CD4-positive, alpha-beta T cell (primary cell): Measurements from ENCODE around the gene GCSH. TPM values are rescaled to one million over a fixed set of nuclear protein-coding genes. Genes with fewer than 3 reads are reported as not detected.
A peak's percentile ranks its signal among the peaks of the same experiment; 100 is the strongest.

Experiments
- ATAC-seq: fragments of 200-7000 bp; cut with Tn5 transposase; one replicate; pipeline ENCODE4 v1.10.0; 2022; ENCODE audit warnings: mild to moderate bottlenecking; ENCODE audit not compliant: poor library complexity
- CTCF ChIA-PET: fragments of 350-600 bp; sonication (Branson Sonifier 250); formaldehyde crosslinking; loops from one replicate; lab custom pipeline; 2021; ENCODE audit warnings: antibody characterized with exemption, inconsistent platforms; lab: Charles Lee
- POLR2A ChIA-PET: fragments of 350-600 bp; sonication (Branson Sonifier 250); formaldehyde crosslinking; loops from one replicate; lab custom pipeline; 2021; ENCODE audit warnings: antibody characterized with exemption, inconsistent platforms; lab: Charles Lee
- DNase-seq, 14 experiments: peaks; one replicate each; pipeline ENCODE4 v3.0.0-alpha.2; 2013 to 2020; ENCODE audit warnings: mixed read lengths in 2 of 14
- H3K27ac ChIP-seq, 2 donors: one replicate each; pipeline versions ENCODE4 v1.5.1 to v1.7.0; 2013; ENCODE audit warnings: low read length in 2 of 2, low read depth in 1 of 2, mild to moderate bottlenecking in 1 of 2
- H3K27me3 ChIP-seq, 2 experiments: 1 replicate in 1 of 2; 2 replicates in 1 of 2; pipeline versions ENCODE4 v1.6.1 to v1.7.0; 2013; ENCODE audit warnings: low read length in 2 of 2, control low read depth in 1 of 2, mild to moderate bottlenecking in 1 of 2, moderate library complexity in 1 of 2; ENCODE audit not compliant: insufficient read depth in 2 of 2, control insufficient read depth in 1 of 2
- H3K36me3 ChIP-seq: one replicate; pipeline ENCODE4 v1.6.1; 2013; ENCODE audit warnings: low read length, control low read depth; ENCODE audit not compliant: insufficient read depth
- H3K4me1 ChIP-seq: one replicate; pipeline ENCODE4 v1.6.1; 2013; ENCODE audit warnings: low read length, control low read depth; ENCODE audit not compliant: insufficient read depth
- H3K4me3 ChIP-seq: one replicate; pipeline ENCODE4 v1.5.1; 2013; ENCODE audit warnings: mild to moderate bottlenecking, low read length, moderate library complexity
- H3K9me3 ChIP-seq, 2 experiments: 1 replicate in 1 of 2; 2 replicates in 1 of 2; pipeline versions ENCODE4 v1.6.1 to v1.7.0; 2013; ENCODE audit warnings: low read length in 2 of 2, mild to moderate bottlenecking in 2 of 2, control low read depth in 1 of 2, moderate library complexity in 1 of 2; ENCODE audit not compliant: control insufficient read depth in 1 of 2, insufficient read depth in 1 of 2
- H3K27ac Mint-ChIP-seq: one replicate; pipeline ENCODE4 v1.8.0; 2020; ENCODE audit warnings: mixed read lengths
- H3K27me3 Mint-ChIP-seq: one replicate; pipeline ENCODE4 v1.8.0; 2021; ENCODE audit warnings: mixed read lengths
- H3K36me3 Mint-ChIP-seq: one replicate; pipeline ENCODE4 v1.8.0; 2021; ENCODE audit warnings: low read depth, mixed read lengths
- H3K4me1 Mint-ChIP-seq: one replicate; pipeline ENCODE4 v1.8.0; 2021; ENCODE audit warnings: low read depth, mixed read lengths
- H3K4me3 Mint-ChIP-seq: one replicate; pipeline ENCODE4 v1.8.0; 2020; ENCODE audit warnings: mild to moderate bottlenecking, mixed read lengths
- H3K9me3 Mint-ChIP-seq: one replicate; pipeline ENCODE4 v1.8.0; 2020; ENCODE audit warnings: mixed read lengths
- intact Hi-C, 2 experiments: fragments of 100-400 bp; cut with DNase I in 1 of 2; cut with micrococcal nuclease in 1 of 2; formaldehyde crosslinking; loops; one replicate each; pipeline versions ENCODE4 v1.15.1 to v1.9.0; 2023 to 2025; cut with DNase I, micrococcal nuclease
- polyA plus RNA-seq, 2 donors: library from polyadenylated mRNA; unstranded; fragments of 120-200 nt; gene quantifications; one replicate each; pipeline ENCODE4 v1.2.1, GENCODE V29; 2013
- total RNA-seq, 174 experiments: library from RNA in 2 of 174; stranded (reverse) in 2 of 174; gene quantifications; one replicate each; pipeline ENCODE4 v1.2.3 and lab custom pipeline; 2021 to 2026
- TF ChIP-seq, protein P1 (sequence below): fragments of 200-600 bp; IDR thresholded peaks from one replicate; pipeline ENCODE4 v1.8.0; 2022; ENCODE audit warnings: antibody characterized with exemption, mild to moderate bottlenecking

GCSH gene
- 1 to 10 TPM; 2.3 to 3.2 TPM for total RNA-seq
- 3.9 TPM for polyA plus RNA-seq (2013, experiment 1 of 2)
- 4.6 TPM for polyA plus RNA-seq (2013, experiment 2 of 2)
- total RNA-seq (lab: John Stamatoyannopoulos, UW): 0.12 to 2.6 (median 0.98) reads per million in 172 experiments

DNA sequence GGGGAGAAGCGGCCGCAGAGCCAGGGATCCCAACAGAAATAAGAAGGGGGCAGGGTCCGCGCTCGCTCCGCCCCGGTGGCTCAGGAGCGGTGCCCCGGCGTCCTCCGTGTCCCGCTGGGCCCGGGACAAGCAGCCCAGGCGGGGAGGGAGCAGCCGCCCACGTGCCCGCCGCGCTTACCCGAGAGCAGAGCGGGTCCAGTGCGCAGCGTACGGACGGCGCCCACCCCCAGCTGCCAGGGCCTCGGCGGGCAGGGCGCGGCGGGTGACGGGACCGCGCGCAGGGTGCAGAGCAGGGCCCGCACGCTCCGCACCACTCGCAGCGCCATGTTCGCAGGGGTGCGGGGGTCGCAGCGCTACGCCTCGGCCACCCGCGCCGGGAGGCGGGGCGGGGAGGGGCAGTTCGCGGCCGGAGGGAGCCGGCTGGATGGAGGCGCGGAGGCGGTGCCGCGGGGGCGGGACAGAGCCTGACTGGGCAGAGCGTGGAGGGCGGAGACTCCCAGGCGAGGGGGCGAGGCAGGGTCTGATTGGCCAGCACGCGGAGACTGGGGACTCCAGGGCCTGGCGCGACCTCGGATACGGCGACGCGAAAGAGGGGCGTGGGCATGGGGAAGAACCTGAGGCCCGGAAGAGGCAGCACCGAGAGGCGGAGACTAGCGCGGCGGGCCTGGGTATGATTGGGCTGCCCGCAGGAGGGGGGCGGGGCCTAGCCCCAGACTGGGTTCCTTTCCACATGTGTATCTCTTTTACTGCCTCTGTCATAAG is at the start of gene GCSH:
GCSH (minus strand) TSS at position 443 of the 762 bp plus-strand sequence; CDS start at position 326, 117 bp downstream.
- Mint-ChIP-seq H3K4me1 (peaks cover 17% of the 10 kb centered on the region), H3K27me3 (no peaks in the 10 kb centered on the region), H3K27ac (peak within 1 kb of the TSS; percentile 77), H3K4me3 (peak within 1 kb of the TSS; percentile 96), H3K9me3 (peaks cover 2% of the 10 kb centered on the region), H3K36me3 (no peaks in the 10 kb centered on the region)
- Histone ChIP-seq H3K9me3 (no peaks in the 10 kb centered on the region), H3K27ac (peak within 1 kb of the TSS in 1 of 2 donors; percentile 16), H3K36me3 (no peaks in the 10 kb centered on the region), H3K4me1 (peaks cover 17% of the 10 kb centered on the region), H3K27me3 (no peaks in the 10 kb centered on the region), H3K4me3 (peak within 1 kb of the TSS; percentile 74)
- TF ChIP-seq, protein P1, sequence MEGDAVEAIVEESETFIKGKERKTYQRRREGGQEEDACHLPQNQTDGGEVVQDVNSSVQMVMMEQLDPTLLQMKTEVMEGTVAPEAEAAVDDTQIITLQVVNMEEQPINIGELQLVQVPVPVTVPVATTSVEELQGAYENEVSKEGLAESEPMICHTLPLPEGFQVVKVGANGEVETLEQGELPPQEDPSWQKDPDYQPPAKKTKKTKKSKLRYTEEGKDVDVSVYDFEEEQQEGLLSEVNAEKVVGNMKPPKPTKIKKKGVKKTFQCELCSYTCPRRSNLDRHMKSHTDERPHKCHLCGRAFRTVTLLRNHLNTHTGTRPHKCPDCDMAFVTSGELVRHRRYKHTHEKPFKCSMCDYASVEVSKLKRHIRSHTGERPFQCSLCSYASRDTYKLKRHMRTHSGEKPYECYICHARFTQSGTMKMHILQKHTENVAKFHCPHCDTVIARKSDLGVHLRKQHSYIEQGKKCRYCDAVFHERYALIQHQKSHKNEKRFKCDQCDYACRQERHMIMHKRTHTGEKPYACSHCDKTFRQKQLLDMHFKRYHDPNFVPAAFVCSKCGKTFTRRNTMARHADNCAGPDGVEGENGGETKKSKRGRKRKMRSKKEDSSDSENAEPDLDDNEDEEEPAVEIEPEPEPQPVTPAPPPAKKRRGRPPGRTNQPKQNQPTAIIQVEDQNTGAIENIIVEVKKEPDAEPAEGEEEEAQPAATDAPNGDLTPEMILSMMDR: no peak
- CTCF ChIA-PET: interaction anchor here (1.3 kb wide), 1 partner anchor 60 kb away, joined by 4 read pairs; the partner anchor contains the start of gene ATMIN
- POLR2A ChIA-PET: no interaction called here
- intact Hi-C loops: loop anchor here (1.0 to 10.0 kb wide), 7 partner anchors 19 to 554 kb away; partner anchors contain the start of genes ATMIN (in 2 of the 2), C16orf46 (in 2 of the 2), CENPN (in 2 of the 2) and CDYL2 (in 1 of the 2)
- peak; percentile 95 to 100 (median 98) for DNase-seq
- ATAC-seq: peak; percentile 96

GRCh38 chr16:81143921-81144471 is 47.8 kb upstream of the GCSH start:
- DNase-seq: no peak
- H3K4me3 Mint-ChIP-seq: no peak overlapping the region
- no peaks in the 10 kb centered on the region for H3K4me1 Mint-ChIP-seq
- H3K27me3 Mint-ChIP-seq: peaks cover 9% of the 10 kb centered on the region
- TF ChIP-seq, protein P1: no peak
- no peak for ATAC-seq
- no peaks in the 10 kb centered on the region for H3K27me3 ChIP-seq
- no peaks in the 10 kb centered on the region for H3K9me3 ChIP-seq
- H3K4me1 ChIP-seq: no peaks in the 10 kb centered on the region
- H3K27ac ChIP-seq: no peak overlapping the region
- intact Hi-C loops: no loop called here
- H3K36me3 Mint-ChIP-seq: no peaks in the 10 kb centered on the region
- no peak overlapping the region for H3K4me3 ChIP-seq
- no peaks in the 10 kb centered on the region for H3K36me3 ChIP-seq
- no peaks in the 10 kb centered on the region for H3K9me3 Mint-ChIP-seq
- ChIA-PET POLR2A (no interaction called here), CTCF (no interaction called here)
- no peak overlapping the region for H3K27ac Mint-ChIP-seq

GRCh38 chr16:81142864-81143263 is 46.7 kb upstream of the GCSH start:
- H3K4me1 ChIP-seq: no peaks in the 10 kb centered on the region
- no peaks in the 10 kb centered on the region for H3K36me3 ChIP-seq
- DNase-seq: no peak
- ATAC-seq: no peak
- no peaks in the 10 kb centered on the region for H3K9me3 ChIP-seq
- TF ChIP-seq, protein P1: no peak
- ChIA-PET CTCF (no interaction called here), POLR2A (no interaction called here)
- no peak overlapping the region for H3K4me3 ChIP-seq
- no peak overlapping the region for H3K4me3 Mint-ChIP-seq
- peaks cover 9% of the 10 kb centered on the region for H3K27me3 Mint-ChIP-seq
- H3K4me1 Mint-ChIP-seq: no peaks in the 10 kb centered on the region
- H3K9me3 Mint-ChIP-seq: no peaks in the 10 kb centered on the region
- no peak overlapping the region for H3K27ac ChIP-seq
- no peaks in the 10 kb centered on the region for H3K27me3 ChIP-seq
- no peaks in the 10 kb centered on the region for H3K36me3 Mint-ChIP-seq
- intact Hi-C loops: no loop called here
- no peak overlapping the region for H3K27ac Mint-ChIP-seq
